Activated B cell treated with CpG ODN at 0.5 μM for 24 hours (primary cell): ENCODE results near the gene IL7R. TPM values are rescaled to one million over a fixed set of nuclear protein-coding genes. Genes with fewer than 3 reads are reported as not detected.

ENCODE experiments used
- ATAC-seq: fragments of 200-7000 bp; cut with Tn5 transposase; one replicate; pipeline ENCODE4 v1.10.0; 2021; ENCODE audit warnings: low read depth, mild to moderate bottlenecking, moderate library complexity
- CTCF ChIA-PET: fragments of 350-600 bp; sonication (Branson Sonifier 250); formaldehyde crosslinking; loops from one replicate; lab custom pipeline; 2021; ENCODE audit warnings: antibody characterized with exemption; lab: Charles Lee
- POLR2A ChIA-PET: fragments of 350-600 bp; sonication (Branson Sonifier 250); formaldehyde crosslinking; loops from one replicate; lab custom pipeline; 2021; ENCODE audit warnings: antibody characterized with exemption; lab: Charles Lee
- DNase-seq: peaks from one replicate; pipeline ENCODE4 v3.0.0; 2022
- H3K27ac Mint-ChIP-seq: one replicate; pipeline ENCODE4 v1.8.0; 2020; ENCODE audit warnings: mixed read lengths
- H3K27me3 Mint-ChIP-seq: one replicate; pipeline ENCODE4 v1.8.0; 2021; ENCODE audit warnings: mixed read lengths
- H3K36me3 Mint-ChIP-seq: one replicate; pipeline ENCODE4 v1.8.0; 2021; ENCODE audit warnings: low read depth, mixed read lengths
- H3K4me1 Mint-ChIP-seq: one replicate; pipeline ENCODE4 v1.8.0; 2021; ENCODE audit warnings: mixed read lengths
- H3K4me3 Mint-ChIP-seq: one replicate; pipeline ENCODE4 v1.8.0; 2020; ENCODE audit warnings: mild to moderate bottlenecking, mixed read lengths
- H3K9me3 Mint-ChIP-seq: one replicate; pipeline ENCODE4 v1.8.0; 2020; ENCODE audit warnings: mixed read lengths
- intact Hi-C: fragments of 100-400 bp; cut with micrococcal nuclease; formaldehyde crosslinking; loops from one replicate; pipeline ENCODE4 v1.15.1; 2024
- total RNA-seq: library from RNA; stranded (reverse); gene quantifications from 2 replicates; pipeline ENCODE4 v1.2.3, GENCODE V29; 2022
- TF ChIP-seq, protein P1 (sequence below): fragments of 200-600 bp; IDR thresholded peaks from one replicate; pipeline ENCODE4 v1.8.0; 2022; ENCODE audit warnings: antibody characterized with exemption, mild to moderate bottlenecking

The IL7R gene, protein sequence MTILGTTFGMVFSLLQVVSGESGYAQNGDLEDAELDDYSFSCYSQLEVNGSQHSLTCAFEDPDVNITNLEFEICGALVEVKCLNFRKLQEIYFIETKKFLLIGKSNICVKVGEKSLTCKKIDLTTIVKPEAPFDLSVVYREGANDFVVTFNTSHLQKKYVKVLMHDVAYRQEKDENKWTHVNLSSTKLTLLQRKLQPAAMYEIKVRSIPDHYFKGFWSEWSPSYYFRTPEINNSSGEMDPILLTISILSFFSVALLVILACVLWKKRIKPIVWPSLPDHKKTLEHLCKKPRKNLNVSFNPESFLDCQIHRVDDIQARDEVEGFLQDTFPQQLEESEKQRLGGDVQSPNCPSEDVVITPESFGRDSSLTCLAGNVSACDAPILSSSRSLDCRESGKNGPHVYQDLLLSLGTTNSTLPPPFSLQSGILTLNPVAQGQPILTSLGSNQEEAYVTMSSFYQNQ
- 1.9 and 3.0 TPM in 2 replicates for total RNA-seq

DNA sequence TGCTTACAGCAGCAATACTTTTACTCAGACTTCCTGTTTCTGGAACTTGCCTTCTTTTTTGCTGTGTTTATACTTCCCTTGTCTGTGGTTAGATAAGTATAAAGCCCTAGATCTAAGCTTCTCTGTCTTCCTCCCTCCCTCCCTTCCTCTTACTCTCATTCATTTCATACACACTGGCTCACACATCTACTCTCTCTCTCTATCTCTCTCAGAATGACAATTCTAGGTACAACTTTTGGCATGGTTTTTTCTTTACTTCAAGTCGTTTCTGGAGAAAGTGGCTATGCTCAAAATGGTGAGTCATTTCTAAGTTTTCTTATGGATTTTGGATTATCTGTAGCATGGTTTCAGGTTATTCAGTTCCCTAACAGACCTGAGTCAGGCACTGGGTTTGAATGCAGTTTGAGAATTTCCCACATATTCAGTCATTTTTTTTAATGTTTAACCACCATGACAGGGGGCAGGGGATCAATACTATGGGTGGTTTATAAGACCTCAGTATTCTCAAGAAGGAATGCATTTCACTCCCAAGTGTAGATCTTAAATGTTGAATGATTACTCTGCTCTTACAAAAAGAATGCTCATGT is at the start of gene IL7R:
TSS of gene IL7R (plus strand) at position 127 of the 587 bp plus-strand sequence. CDS start at position 214, 87 bp downstream.
- intact Hi-C loops, result no loop called here
- no peaks in the 10 kb centered on the region for H3K9me3 Mint-ChIP-seq
- ATAC-seq, result peak; percentile 26
- ChIA-PET POLR2A (no interaction called here), CTCF (no interaction called here)
- H3K4me1 Mint-ChIP-seq, result peaks cover 32% of the 10 kb centered on the region
- H3K36me3 Mint-ChIP-seq, result no peaks in the 10 kb centered on the region
- no peak within 1 kb of the TSS for H3K27ac Mint-ChIP-seq
- no peak for DNase-seq
- no peak within 1 kb of the TSS for H3K4me3 Mint-ChIP-seq
- TF ChIP-seq, protein P1, sequence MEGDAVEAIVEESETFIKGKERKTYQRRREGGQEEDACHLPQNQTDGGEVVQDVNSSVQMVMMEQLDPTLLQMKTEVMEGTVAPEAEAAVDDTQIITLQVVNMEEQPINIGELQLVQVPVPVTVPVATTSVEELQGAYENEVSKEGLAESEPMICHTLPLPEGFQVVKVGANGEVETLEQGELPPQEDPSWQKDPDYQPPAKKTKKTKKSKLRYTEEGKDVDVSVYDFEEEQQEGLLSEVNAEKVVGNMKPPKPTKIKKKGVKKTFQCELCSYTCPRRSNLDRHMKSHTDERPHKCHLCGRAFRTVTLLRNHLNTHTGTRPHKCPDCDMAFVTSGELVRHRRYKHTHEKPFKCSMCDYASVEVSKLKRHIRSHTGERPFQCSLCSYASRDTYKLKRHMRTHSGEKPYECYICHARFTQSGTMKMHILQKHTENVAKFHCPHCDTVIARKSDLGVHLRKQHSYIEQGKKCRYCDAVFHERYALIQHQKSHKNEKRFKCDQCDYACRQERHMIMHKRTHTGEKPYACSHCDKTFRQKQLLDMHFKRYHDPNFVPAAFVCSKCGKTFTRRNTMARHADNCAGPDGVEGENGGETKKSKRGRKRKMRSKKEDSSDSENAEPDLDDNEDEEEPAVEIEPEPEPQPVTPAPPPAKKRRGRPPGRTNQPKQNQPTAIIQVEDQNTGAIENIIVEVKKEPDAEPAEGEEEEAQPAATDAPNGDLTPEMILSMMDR, result no peak
- H3K27me3 Mint-ChIP-seq, result peaks cover 4% of the 10 kb centered on the region

DNA sequence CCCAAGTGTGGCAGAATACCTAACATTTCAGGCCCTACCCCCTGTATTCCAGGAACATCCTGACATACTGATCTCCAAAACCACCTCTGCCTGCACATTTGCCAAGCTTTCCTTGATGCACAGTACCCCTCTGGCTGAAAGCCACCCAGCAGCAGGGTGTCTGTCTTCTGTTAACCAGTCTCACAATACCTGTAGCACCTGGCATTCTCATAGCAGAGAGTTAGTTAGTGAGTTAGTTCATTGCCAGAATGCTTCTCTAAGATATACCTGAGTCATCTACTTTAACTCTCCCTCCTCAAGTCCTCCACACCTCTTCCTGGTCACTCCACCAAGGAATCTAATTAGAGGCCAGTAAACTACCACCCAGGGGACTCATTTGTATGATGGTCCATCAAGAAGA is 46.1 kb upstream of the IL7R start:
- Mint-ChIP-seq H3K36me3 (no peaks in the 10 kb centered on the region), H3K4me1 (no peaks in the 10 kb centered on the region), H3K27ac (no peak overlapping the region), H3K9me3 (no peaks in the 10 kb centered on the region), H3K27me3 (no peaks in the 10 kb centered on the region), H3K4me3 (no peak overlapping the region)
- TF ChIP-seq, protein P1, result no peak
- POLR2A ChIA-PET, result no interaction called here
- CTCF ChIA-PET, result no interaction called here
- intact Hi-C loops, result no loop called here
- ATAC-seq, result no peak
- DNase-seq, result no peak

DNA sequence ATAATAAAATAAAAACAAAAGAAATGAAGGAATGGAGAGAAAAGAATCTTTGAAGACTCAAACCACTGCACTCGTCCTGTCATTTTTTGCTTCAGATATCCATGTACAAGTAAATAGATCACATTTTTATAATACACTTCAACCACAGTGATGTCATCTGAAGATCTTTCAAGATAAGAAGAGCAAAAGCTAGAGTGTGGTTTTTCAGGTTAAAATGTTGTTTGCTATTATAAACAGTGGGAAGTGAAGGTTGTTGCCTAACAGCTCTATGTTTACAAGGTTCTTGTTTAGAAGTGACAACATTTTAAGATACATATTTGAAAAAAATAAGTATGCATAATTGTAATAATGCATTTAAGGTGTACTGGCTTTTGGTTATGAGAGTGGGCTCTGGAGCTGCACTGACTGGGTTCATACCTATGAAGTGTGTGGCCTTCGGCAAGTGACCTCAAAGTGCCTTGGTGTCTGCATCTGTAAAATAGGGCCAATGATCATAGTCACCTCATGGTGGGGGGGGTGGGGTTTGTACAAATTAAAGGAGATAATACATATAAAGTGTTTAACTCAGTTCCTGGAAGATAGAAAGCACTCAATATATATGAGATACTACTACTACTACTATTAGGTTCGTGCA is 45.5 kb upstream of the IL7R start:
- TF ChIP-seq, protein P1, result no peak
- POLR2A ChIA-PET, result interaction anchor here (0.6 kb wide), 1 partner anchor 1162 kb away, joined by 3 read pairs; no protein-coding TSS in a partner anchor
- Mint-ChIP-seq H3K4me1 (no peaks in the 10 kb centered on the region), H3K9me3 (no peaks in the 10 kb centered on the region), H3K27ac (no peak overlapping the region), H3K4me3 (no peak overlapping the region), H3K27me3 (no peaks in the 10 kb centered on the region), H3K36me3 (no peaks in the 10 kb centered on the region)
- intact Hi-C loops, result no loop called here
- no peak for DNase-seq
- CTCF ChIA-PET, result no interaction called here
- ATAC-seq, result no peak

DNA sequence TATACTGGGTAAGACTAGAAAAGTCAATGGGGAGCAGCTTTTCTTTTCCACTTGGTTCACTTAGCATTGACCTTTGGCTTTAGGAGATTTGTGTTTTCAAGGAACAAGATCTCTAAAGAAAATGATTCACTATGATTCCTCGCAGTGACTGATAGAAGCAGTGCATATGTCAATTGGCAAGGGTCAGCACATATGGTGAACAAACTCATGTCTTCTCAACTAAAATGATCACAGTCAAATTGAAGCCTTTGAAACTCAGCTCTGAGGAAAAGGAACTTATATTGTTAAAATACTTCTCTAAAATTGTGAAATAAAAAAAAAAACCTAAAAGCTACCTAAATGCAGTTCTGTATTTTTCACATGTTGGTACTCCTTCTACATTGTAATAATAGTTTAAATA is 43.2 kb upstream of the IL7R start:
- ATAC-seq (no peak), DNase-seq (no peak)
- no peaks in the 10 kb centered on the region for H3K27me3 Mint-ChIP-seq
- ChIA-PET CTCF (interaction anchor here (0.7 to 1.9 kb wide), 2 partner anchors 36 to 114 kb away, joined by 3 to 5 read pairs; no protein-coding TSS in a partner anchor), POLR2A (no interaction called here)
- H3K4me3 Mint-ChIP-seq, result no peak overlapping the region
- no peaks in the 10 kb centered on the region for H3K9me3 Mint-ChIP-seq
- no peaks in the 10 kb centered on the region for H3K4me1 Mint-ChIP-seq
- no peak overlapping the region for H3K27ac Mint-ChIP-seq
- no peaks in the 10 kb centered on the region for H3K36me3 Mint-ChIP-seq
- TF ChIP-seq, protein P1, result no peak
- intact Hi-C loops, result no loop called here
